Activated naive CD4-positive, alpha-beta T cell treated with anti-CD3 and anti-CD28 coated beads, Interleukin-2, amount 50 U/mL, for 16 hours (primary cell): ENCODE measurements around the gene UBE2D1.

ENCODE experiments used
- DNase-seq: peaks from one replicate; pipeline ENCODE4 v3.0.0-alpha.2; 2020

The UBE2D1 gene

GRCh38 chr10:58341947-58342346 lies 7.1 kb downstream of the UBE2D1 start:
- DNase-seq: no peak

GRCh38 chr10:58347967-58348366 lies 13.2 kb downstream of the UBE2D1 start:
- no peak for DNase-seq

GRCh38 chr10:58348571-58349033 lies 13.8 kb downstream of the UBE2D1 start:
- DNase-seq: no peak

- DNase-seq: no peak
Measured at GRCh38 chr10:58350023-58350422, 15.2 kb downstream of the UBE2D1 start.

GRCh38 chr10:58350619-58351323 lies 16.0 kb downstream of the UBE2D1 start:
- DNase-seq: no peak

GRCh38 chr10:58351616-58352578 lies 17.1 kb downstream of the UBE2D1 start:
- DNase-seq: no peak

- DNase-seq: no peak
Measured at GRCh38 chr10:58352956-58353610, 18.3 kb downstream of the UBE2D1 start.

- no peak for DNase-seq
Measured at GRCh38 chr10:58356756-58357155, 21.9 kb downstream of the UBE2D1 start.

- DNase-seq: no peak
Measured at GRCh38 chr10:58358314-58358933, 23.6 kb downstream of the UBE2D1 start.

GRCh38 chr10:58358947-58359346 lies 24.1 kb downstream of the UBE2D1 start:
- DNase-seq: no peak

GRCh38 chr10:58359541-58359940 lies 24.7 kb downstream of the UBE2D1 start:
- DNase-seq: no peak

- DNase-seq: no peak
Measured at GRCh38 chr10:58360412-58361004, 25.7 kb downstream of the UBE2D1 start.

GRCh38 chr10:58361353-58361752 lies 26.5 kb downstream of the UBE2D1 start:
- DNase-seq: no peak

GRCh38 chr10:58362027-58362789 lies 27.4 kb downstream of the UBE2D1 start:
- no peak for DNase-seq

GRCh38 chr10:58367069-58367468 lies 32.3 kb downstream of the UBE2D1 start:
- DNase-seq: no peak

- no peak for DNase-seq
Measured at GRCh38 chr10:58371473-58371872, 36.7 kb downstream of the UBE2D1 start.

- no peak for DNase-seq
Measured at GRCh38 chr10:58372607-58373441, 38.0 kb downstream of the UBE2D1 start.

GRCh38 chr10:58373442-58373827 lies 38.6 kb downstream of the UBE2D1 start:
- DNase-seq: no peak

- DNase-seq: no peak
Measured at GRCh38 chr10:58382489-58382995, 47.7 kb downstream of the UBE2D1 start.

GRCh38 chr10:58384095-58384494 lies 49.3 kb downstream of the UBE2D1 start:
- DNase-seq: no peak
